GM23248 (cell line): Measurements from ENCODE around the gene PTK7. TPM values are rescaled to one million over a fixed set of nuclear protein-coding genes. Genes with fewer than 3 reads are reported as not detected.

ENCODE experiments used
- DNase-seq: peaks from one replicate; pipeline ENCODE4 v3.0.0-alpha.2; 2015
- H2AFZ ChIP-seq: fragments of 200-600 bp; sonication (generic); 2 replicates; pipeline ENCODE4 v1.6.1; 2016; ENCODE audit warnings: antibody characterized with exemption
- H3F3A ChIP-seq: fragments of 200-600 bp; sonication (generic); 2 replicates; pipeline ENCODE4 v1.6.1; 2016; ENCODE audit warnings: mild to moderate bottlenecking, antibody characterized with exemption, mixed run types; ENCODE audit not compliant: insufficient read depth
- H3K27ac ChIP-seq: fragments of 200-600 bp; sonication (generic); 2 replicates; pipeline ENCODE4 v1.5.1; 2016; ENCODE audit warnings: mild to moderate bottlenecking
- H3K27me3 ChIP-seq: fragments of 200-600 bp; sonication (generic); replicated peaks from 2 replicates; pipeline ENCODE4 v1.6.1; 2016; ENCODE audit warnings: mild to moderate bottlenecking; ENCODE audit not compliant: insufficient read depth
- H3K36me3 ChIP-seq: fragments of 200-600 bp; sonication (generic); 2 replicates; pipeline ENCODE4 v1.6.1; 2016; ENCODE audit warnings: low read depth, mild to moderate bottlenecking
- H3K4me1 ChIP-seq: fragments of 200-600 bp; sonication (generic); 2 replicates; pipeline ENCODE4 v1.6.1; 2016; ENCODE audit warnings: mild to moderate bottlenecking; ENCODE audit not compliant: insufficient read depth
- H3K4me2 ChIP-seq: fragments of 200-600 bp; sonication (generic); one replicate; pipeline ENCODE4 v1.6.1; 2016; ENCODE audit warnings: mild to moderate bottlenecking; ENCODE audit not compliant: unreplicated experiment
- H3K4me3 ChIP-seq: fragments of 200-600 bp; sonication (generic); 2 replicates; pipeline ENCODE4 v1.5.1; 2016; ENCODE audit warnings: mild to moderate bottlenecking
- H3K79me2 ChIP-seq: fragments of 200-600 bp; sonication (generic); 2 replicates; pipeline ENCODE4 v1.6.1; 2016; ENCODE audit warnings: mild to moderate bottlenecking; ENCODE audit not compliant: insufficient read depth
- H3K9ac ChIP-seq: fragments of 200-600 bp; sonication (generic); 2 replicates; pipeline ENCODE4 v1.6.1; 2016; ENCODE audit warnings: mild to moderate bottlenecking
- H3K9me2 ChIP-seq: fragments of 200-600 bp; sonication (generic); 2 replicates; pipeline ENCODE4 v1.6.1; 2016; ENCODE audit warnings: mixed run types, mild to moderate bottlenecking, moderate library complexity; ENCODE audit not compliant: insufficient read depth
- H3K9me3 ChIP-seq: fragments of 200-600 bp; sonication (generic); one replicate; pipeline ENCODE4 v1.6.1; 2017; ENCODE audit warnings: low read depth
- H4K20me1 ChIP-seq: fragments of 200-600 bp; sonication (generic); 2 replicates; pipeline ENCODE4 v1.6.0; 2016; ENCODE audit not compliant: insufficient read depth
- EZH2 ChIP-seq: fragments of 200-600 bp; sonication (generic); IDR thresholded peaks from 2 replicates; pipeline ENCODE4 v1.6.1; 2018; ENCODE audit warnings: antibody characterized with exemption, mild to moderate bottlenecking; ENCODE audit not compliant: insufficient read depth, poor library complexity, severe bottlenecking
- EZH2phosphoT487 ChIP-seq: fragments of 200-600 bp; sonication (generic); IDR thresholded peaks from 2 replicates; pipeline ENCODE4 v1.6.1; 2018; ENCODE audit warnings: antibody characterized with exemption, moderate library complexity, mild to moderate bottlenecking, low read depth; ENCODE audit not compliant: insufficient read depth
- WGBS, 2 experiments: methylation state at CpG; one replicate each; pipeline ENCODE4 v1.1.6; 2015 to 2017; ENCODE audit warnings: low lambda C conversion rate in 2 of 2, low coverage in 1 of 2; ENCODE audit errors: missing lambda C conversion rate in 2 of 2; 5-methylcytosine and 5-hydroxymethylcytosine counted together
- in situ Hi-C: fragments of 300-500 bp; cut with MboI; formaldehyde crosslinking; loops from 2 replicates; pipeline ENCODE4 v1.15.0; 2020
- polyA plus RNA-seq: library from polyadenylated mRNA; unstranded; fragments of >200 nt; fragmentation: Nextera tagmentation; extraction: Ambion mirVana; gene quantifications from 2 replicates; pipeline ENCODE4 v1.2.1, GENCODE V29; 2016
- total RNA-seq: library from RNA; depleted of rRNA; stranded (reverse); fragments of >200 nt; shearing (Covaris generic); gene quantifications from 2 replicates; pipeline ENCODE4 v1.2.3, GENCODE V29; 2014

The PTK7 gene
- total and polyA plus RNA-seq, 2 experiments from 2014 or later, result 110 to 146 TPM

GRCh38 chr6:43186019-43186418 is 109.9 kb downstream of the PTK7 start:
- H3K4me3 ChIP-seq, result no peak overlapping the region
- no peak overlapping the region for H3K9ac ChIP-seq
- peaks cover 9% of the 10 kb centered on the region; the same call in 1 of the 2 replicates for H3K36me3 ChIP-seq
- in situ Hi-C loops, result no loop called here
- peaks cover 13% of the 10 kb centered on the region; the same call in 1 of the 2 replicates for H3K79me2 ChIP-seq
- peaks cover 16% of the 10 kb centered on the region for H3K4me1 ChIP-seq
- no peak overlapping the region for H2AFZ ChIP-seq
- H3K27me3 ChIP-seq, result no peaks in the 10 kb centered on the region
- H4K20me1 ChIP-seq, result no peaks in the 10 kb centered on the region
- no peak overlapping the region for H3K4me2 ChIP-seq
- H3K9me2 ChIP-seq, result no peaks in the 10 kb centered on the region
- TF ChIP-seq EZH2phosphoT487, result no peak
- TF ChIP-seq EZH2, result no peak
- H3F3A ChIP-seq, result peaks cover 8% of the 10 kb centered on the region
- WGBS, 2 experiments, result 98 to 99% methylated on average over 14 of the region's 14 CpGs
- DNase-seq, result no peak
- no peaks in the 10 kb centered on the region for H3K9me3 ChIP-seq
- H3K27ac ChIP-seq, result no peak overlapping the region

- H4K20me1 ChIP-seq, result no peaks in the 10 kb centered on the region
- no peak for DNase-seq
- H3K9me3 ChIP-seq, result no peaks in the 10 kb centered on the region
- no peak overlapping the region for H2AFZ ChIP-seq
- H3K79me2 ChIP-seq, result peaks cover 13% of the 10 kb centered on the region; the same call in 1 of the 2 replicates
- peaks cover 9% of the 10 kb centered on the region; the same call in 1 of the 2 replicates for H3K36me3 ChIP-seq
- TF ChIP-seq EZH2phosphoT487, result no peak
- no peak for TF ChIP-seq EZH2
- H3K27ac ChIP-seq, result no peak overlapping the region
- H3K4me2 ChIP-seq, result no peak overlapping the region
- 97 to 98% methylated on average over 4 of the region's 4 CpGs for WGBS, 2 experiments
- no peak overlapping the region for H3K4me3 ChIP-seq
- H3F3A ChIP-seq, result peaks cover 1% of the 10 kb centered on the region; the same call in 1 of the 2 replicates
- no peaks in the 10 kb centered on the region for H3K27me3 ChIP-seq
- no peaks in the 10 kb centered on the region for H3K9me2 ChIP-seq
- peaks cover 10% of the 10 kb centered on the region; the same call in 1 of the 2 replicates for H3K4me1 ChIP-seq
- no peak overlapping the region for H3K9ac ChIP-seq
- in situ Hi-C loops, result no loop called here
Observed at GRCh38 chr6:43186706-43187105, 110.6 kb downstream of the PTK7 start.

- DNase-seq, result no peak
- Histone ChIP-seq H3K9me3 (no peaks in the 10 kb centered on the region), H3F3A (no peaks in the 10 kb centered on the region), H3K9ac (no peak overlapping the region), H3K4me2 (no peak overlapping the region), H3K27ac (no peak overlapping the region), H2AFZ (no peak overlapping the region), H4K20me1 (no peaks in the 10 kb centered on the region), H3K36me3 (peaks cover 9% of the 10 kb centered on the region; the same call in 1 of the 2 replicates), H3K79me2 (peaks cover 8% of the 10 kb centered on the region; the same call in 1 of the 2 replicates), H3K4me1 (peaks cover 5% of the 10 kb centered on the region; the same call in 1 of the 2 replicates), H3K9me2 (no peaks in the 10 kb centered on the region), H3K27me3 (no peaks in the 10 kb centered on the region), H3K4me3 (no peak overlapping the region)
- 95 to 99% methylated on average over 7 of the region's 7 CpGs for WGBS, 2 experiments
- TF ChIP-seq EZH2phosphoT487 (no peak), EZH2 (no peak)
- in situ Hi-C loops, result no loop called here
Observed at GRCh38 chr6:43187821-43188220, 111.7 kb downstream of the PTK7 start.

- Histone ChIP-seq H4K20me1 (no peaks in the 10 kb centered on the region), H3K4me2 (no peak overlapping the region), H3K9me3 (no peaks in the 10 kb centered on the region), H3K27ac (no peak overlapping the region), H3K4me1 (no peaks in the 10 kb centered on the region), H3K9ac (no peak overlapping the region), H3K4me3 (no peak overlapping the region), H3K36me3 (peaks cover 11% of the 10 kb centered on the region), H3F3A (no peaks in the 10 kb centered on the region), H2AFZ (no peak overlapping the region), H3K27me3 (no peaks in the 10 kb centered on the region), H3K79me2 (peaks cover 3% of the 10 kb centered on the region; the same call in 1 of the 2 replicates), H3K9me2 (no peaks in the 10 kb centered on the region)
- in situ Hi-C loops, result no loop called here
- TF ChIP-seq EZH2phosphoT487, result no peak
- no peak for TF ChIP-seq EZH2
- WGBS, 2 experiments, result 90 to 91% methylated on average over 10 of the region's 10 CpGs
- DNase-seq, result no peak
Observed at GRCh38 chr6:43188426-43188825, 112.3 kb downstream of the PTK7 start.
